Neuronal stem cell (in vitro differentiated cells): ENCODE measurements around the gene MLKL.

Source experiments
- DNase-seq: peaks from one replicate; pipeline ENCODE4 v3.0.0-alpha.2; 2013; ENCODE audit warnings: low spot score
- H2AFZ ChIP-seq: one replicate; pipeline ENCODE4 v1.6.1; 2013; ENCODE audit warnings: mild to moderate bottlenecking, low read length, inconsistent platforms
- H2AK5ac ChIP-seq: 2 replicates; pipeline ENCODE4 v1.6.1; 2013; ENCODE audit warnings: low read depth, mild to moderate bottlenecking, inconsistent platforms, low read length, moderate library complexity, mixed read lengths
- H2BK120ac ChIP-seq: 2 replicates; pipeline ENCODE4 v1.6.1; 2013; ENCODE audit warnings: low read depth, mild to moderate bottlenecking, inconsistent platforms, low read length, moderate library complexity, mixed read lengths
- H2BK12ac ChIP-seq: one replicate; pipeline ENCODE4 v1.6.1; 2013; ENCODE audit warnings: low read length, inconsistent platforms
- H2BK15ac ChIP-seq: 2 replicates; pipeline ENCODE4 v1.6.1; 2013; ENCODE audit warnings: mild to moderate bottlenecking, low read length, inconsistent platforms, mixed read lengths
- H2BK5ac ChIP-seq: one replicate; pipeline ENCODE4 v1.6.1; 2013; ENCODE audit warnings: inconsistent platforms, mild to moderate bottlenecking, low read length, moderate library complexity
- H3K14ac ChIP-seq: one replicate; pipeline ENCODE4 v1.6.1; 2013; ENCODE audit warnings: low read length, inconsistent platforms
- H3K18ac ChIP-seq: 2 replicates; pipeline ENCODE4 v1.6.1; 2013; ENCODE audit warnings: low read length, inconsistent platforms
- H3K23ac ChIP-seq: 2 replicates; pipeline ENCODE4 v1.6.1; 2013; ENCODE audit warnings: low read depth, mild to moderate bottlenecking, mixed read lengths, low read length, inconsistent platforms; ENCODE audit not compliant: poor library complexity
- H3K27ac ChIP-seq: replicated peaks from 3 replicates; pipeline ENCODE4 v1.5.1; 2013; ENCODE audit warnings: low read length, inconsistent platforms
- H3K27me3 ChIP-seq, 3 experiments: 2 replicates each; pipeline ENCODE4 v1.6.1; 2013; ENCODE audit warnings: low read length in 3 of 3, mild to moderate bottlenecking in 2 of 3, inconsistent platforms in 1 of 3, low read depth in 1 of 3, mixed read lengths in 1 of 3, moderate library complexity in 1 of 3; ENCODE audit not compliant: control insufficient read depth in 3 of 3, insufficient read depth in 3 of 3
- H3K36me3 ChIP-seq, 2 donors: replicated peaks in 1 of 2; 2 replicates each; pipeline ENCODE4 v1.6.1; 2013; ENCODE audit warnings: low read length in 2 of 2; ENCODE audit not compliant: control insufficient read depth in 2 of 2, insufficient read depth in 2 of 2
- H3K4ac ChIP-seq: 2 replicates; pipeline ENCODE4 v1.6.1; 2013; ENCODE audit warnings: inconsistent platforms, mild to moderate bottlenecking, low read length, moderate library complexity
- H3K4me1 ChIP-seq, 2 donors: 1 replicate in 1 of 2; 2 replicates in 1 of 2; pipeline ENCODE4 v1.6.1; 2013; ENCODE audit warnings: low read length in 2 of 2, low read depth in 1 of 2; ENCODE audit not compliant: control insufficient read depth in 2 of 2, insufficient read depth in 1 of 2
- H3K4me2 ChIP-seq: one replicate; pipeline ENCODE4 v1.6.1; 2013; ENCODE audit warnings: mild to moderate bottlenecking, low read length, inconsistent platforms; ENCODE audit not compliant: insufficient read depth, poor library complexity, severe bottlenecking
- H3K4me3 ChIP-seq, 2 donors: 2 replicates each; pipeline ENCODE4 v1.5.1; 2013; ENCODE audit warnings: low read length in 2 of 2, mild to moderate bottlenecking in 2 of 2, inconsistent platforms in 1 of 2, moderate library complexity in 1 of 2
- H3K79me1 ChIP-seq: one replicate; pipeline ENCODE4 v1.6.1; 2013; ENCODE audit warnings: low read depth, mild to moderate bottlenecking, inconsistent platforms, low read length, moderate library complexity
- H3K9ac ChIP-seq: one replicate; pipeline ENCODE4 v1.6.1; 2013; ENCODE audit warnings: mild to moderate bottlenecking, low read depth, low read length, inconsistent platforms; ENCODE audit not compliant: poor library complexity
- H3K9me3 ChIP-seq, 2 donors: replicated peaks in 1 of 2; 2 replicates each; pipeline versions ENCODE3 to v1.6.1; 2013; ENCODE audit warnings: low read length in 2 of 2, mild to moderate bottlenecking in 2 of 2, inconsistent platforms in 1 of 2, low read depth in 1 of 2, mixed read lengths in 1 of 2, moderate library complexity in 1 of 2; ENCODE audit not compliant: control insufficient read depth in 2 of 2, insufficient read depth in 1 of 2
- H4K8ac ChIP-seq: one replicate; pipeline ENCODE4 v1.6.1; 2013; ENCODE audit warnings: low read depth, mild to moderate bottlenecking, inconsistent platforms, low read length, moderate library complexity
- H4K91ac ChIP-seq: one replicate; pipeline ENCODE4 v1.6.1; 2013; ENCODE audit warnings: low read length, low read depth, mild to moderate bottlenecking, inconsistent platforms; ENCODE audit not compliant: poor library complexity
- WGBS, 2 donors: extraction: QIAGEN DNeasy Blood & Tissue Kit; methylation state at CpG; one replicate each; pipeline ENCODE4 v1.1.7; 2013; ENCODE audit warnings: missing lambda C conversion rate in 2 of 2, mixed read lengths in 1 of 2; ENCODE audit not compliant: insufficient read length in 2 of 2, insufficient replicate concordance in 1 of 2; ENCODE audit errors: extremely low coverage in 2 of 2; 5-methylcytosine and 5-hydroxymethylcytosine counted together

The MLKL gene

GRCh38 chr16:74736531-74737157 is 36.0 kb upstream of the MLKL start:
- Histone ChIP-seq H2BK15ac (peak overlapping the region; percentile 76), H3K18ac (peak overlapping the region; percentile 82), H3K14ac (no peak overlapping the region), H3K9me3 (no peaks in the 10 kb centered on the region), H3K27ac (no peak overlapping the region), H2BK12ac (peak overlapping the region; percentile 50), H2BK120ac (peak overlapping the region; percentile 57), H2AK5ac (peak overlapping the region; percentile 91), H4K8ac (no peak overlapping the region), H3K36me3 (no peaks in the 10 kb centered on the region), H3K4me2 (no peak overlapping the region), H2BK5ac (no peak overlapping the region), H3K4ac (no peak overlapping the region), H3K4me1 (peaks cover 13 to 36% of the 10 kb centered on the region in 2 donors), H3K4me3 (no peak overlapping the region), H3K27me3 (peaks cover 0 to 32% (median 0%) of the 10 kb centered on the region in 3 experiments), H2AFZ (no peak overlapping the region), H3K23ac (peak overlapping the region; percentile 69), H4K91ac (no peak overlapping the region), H3K9ac (no peak overlapping the region), H3K79me1 (no peaks in the 10 kb centered on the region)
- WGBS, 2 donors, result no CpG with 5 or more reads among the region's 9 CpGs
- DNase-seq, result no peak

DNA sequence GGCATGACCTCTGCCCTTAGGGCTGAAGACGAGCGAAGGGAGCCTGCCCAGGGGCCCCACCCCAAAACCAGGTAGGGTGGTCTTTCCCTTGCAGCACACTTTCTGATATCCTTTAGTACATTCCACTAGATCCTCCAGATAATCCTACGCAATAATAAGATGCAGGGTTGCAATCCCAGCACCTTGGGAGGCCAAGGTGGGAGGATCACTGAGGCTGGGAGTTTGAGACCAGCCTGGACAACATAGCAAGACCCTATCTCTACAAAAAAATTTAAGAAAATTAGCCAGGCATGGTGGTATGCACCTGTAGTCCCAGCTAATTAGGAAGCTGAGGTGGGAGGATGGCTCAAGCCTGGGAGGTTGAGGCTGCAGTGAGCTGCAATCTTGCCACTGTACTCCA is 34.9 kb upstream of the MLKL start:
- Histone ChIP-seq H3K23ac (no peak overlapping the region), H3K27me3 (peaks cover 0 to 32% (median 0%) of the 10 kb centered on the region in 3 experiments), H3K36me3 (no peaks in the 10 kb centered on the region), H2AFZ (no peak overlapping the region), H3K4me3 (no peak overlapping the region), H3K79me1 (no peaks in the 10 kb centered on the region), H3K18ac (no peak overlapping the region), H3K4me1 (peaks cover 13 to 36% of the 10 kb centered on the region in 2 donors), H4K91ac (no peak overlapping the region), H3K4ac (no peak overlapping the region), H3K9me3 (no peaks in the 10 kb centered on the region), H2BK5ac (no peak overlapping the region), H2BK12ac (no peak overlapping the region), H2BK15ac (no peak overlapping the region), H3K27ac (no peak overlapping the region), H3K14ac (no peak overlapping the region), H4K8ac (no peak overlapping the region), H2AK5ac (no peak overlapping the region), H3K9ac (no peak overlapping the region), H2BK120ac (peak overlapping the region; percentile 3), H3K4me2 (no peak overlapping the region)
- no CpG with 5 or more reads among the region's 3 CpGs for WGBS, 2 donors
- no peak for DNase-seq

DNA sequence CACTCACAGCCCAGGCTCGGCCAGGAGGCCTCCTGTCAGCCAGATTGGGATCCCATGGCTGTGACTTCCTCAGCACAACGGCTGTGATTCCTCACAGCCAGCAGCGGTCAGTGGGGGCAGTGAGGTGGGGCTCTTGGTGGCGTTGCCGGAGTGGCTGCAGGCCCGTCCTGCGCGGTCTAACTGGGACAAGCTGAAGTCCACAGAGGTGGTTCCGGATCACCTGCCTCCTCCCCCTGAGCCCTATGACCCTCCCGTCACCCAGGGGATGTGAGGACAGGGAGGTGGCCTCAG is 34.4 kb upstream of the MLKL start:
- Histone ChIP-seq H2BK12ac (no peak overlapping the region), H3K4ac (peak overlapping the region; percentile 1), H3K18ac (peak overlapping the region; percentile 92), H2BK5ac (peak overlapping the region; percentile 76), H3K27me3 (peaks cover 0 to 32% (median 0%) of the 10 kb centered on the region in 3 experiments), H3K4me1 (peaks cover 14 to 38% of the 10 kb centered on the region in 2 donors), H3K27ac (no peak overlapping the region), H3K14ac (peak overlapping the region; percentile 32), H4K91ac (peak overlapping the region; percentile 61), H3K79me1 (no peaks in the 10 kb centered on the region), H3K4me2 (peak overlapping the region; percentile 21), H2AFZ (peak overlapping the region; percentile 62), H2AK5ac (peak overlapping the region; percentile 73), H3K23ac (no peak overlapping the region), H4K8ac (no peak overlapping the region), H2BK15ac (peak overlapping the region; percentile 88), H3K9ac (no peak overlapping the region), H3K4me3 (no peak overlapping the region), H3K9me3 (no peaks in the 10 kb centered on the region), H3K36me3 (no peaks in the 10 kb centered on the region), H2BK120ac (peak overlapping the region; percentile 13)
- DNase-seq, result no peak
- WGBS, 2 donors, result no CpG with 5 or more reads among the region's 10 CpGs

DNA sequence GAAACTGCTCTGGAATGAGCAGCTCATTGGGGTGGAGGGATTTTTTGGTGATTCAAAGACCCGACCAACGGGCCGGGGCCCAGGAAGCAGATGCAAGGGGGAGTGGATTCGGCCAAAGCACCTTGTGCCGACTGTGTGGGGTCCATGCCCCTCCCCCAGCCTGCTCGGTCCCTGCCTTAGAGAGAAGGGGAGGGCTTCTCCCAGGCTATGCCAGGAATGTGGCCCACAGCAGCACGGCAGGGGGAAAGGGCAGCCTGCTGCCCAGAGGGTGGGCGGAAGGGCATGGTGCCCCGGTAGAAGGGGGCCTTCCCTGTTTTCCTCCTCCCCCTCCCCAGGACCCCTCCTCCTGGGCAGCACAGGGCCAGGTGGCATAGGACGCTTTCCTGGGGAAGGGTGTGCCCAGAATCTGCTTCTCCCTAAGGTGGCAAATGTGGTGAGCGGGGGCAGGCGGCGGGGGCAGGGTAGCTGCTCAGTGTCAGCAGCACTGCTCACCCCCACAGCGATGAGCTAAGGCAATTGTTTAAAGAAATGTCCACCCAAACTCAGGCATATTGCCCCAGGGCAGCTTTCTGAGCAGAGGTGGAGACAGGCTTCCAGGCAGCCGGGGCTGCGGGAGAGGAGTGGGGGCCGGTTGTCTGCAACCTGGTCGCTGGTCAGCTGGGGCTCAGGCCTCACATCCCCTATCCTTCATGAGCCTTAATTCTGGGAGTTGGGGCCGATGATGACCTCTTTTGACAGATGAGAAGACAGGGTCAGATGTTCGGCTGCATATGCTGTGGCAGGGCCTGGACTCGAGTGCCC is 33.9 kb upstream of the MLKL start:
- DNase-seq, result peak; percentile 40
- no peak overlapping the region for H3K4ac ChIP-seq

More for the DNA sequence above, 33.9 kb upstream of the MLKL start:
- Histone ChIP-seq H3K23ac (peak overlapping the region; percentile 1), H2BK5ac (peak overlapping the region; percentile 76), H3K9me3 (no peaks in the 10 kb centered on the region), H2BK12ac (no peak overlapping the region), H2BK15ac (peak overlapping the region; percentile 88), H2BK120ac (peak overlapping the region; percentile 35), H3K27ac (no peak overlapping the region), H2AK5ac (peak overlapping the region; percentile 96), H3K79me1 (no peaks in the 10 kb centered on the region), H4K91ac (peak overlapping the region; percentile 94), H3K36me3 (no peaks in the 10 kb centered on the region), H4K8ac (peak overlapping the region; percentile 29), H3K4me1 (peaks cover 20 to 43% of the 10 kb centered on the region in 2 donors), H3K27me3 (peaks cover 0 to 32% (median 0%) of the 10 kb centered on the region in 3 experiments), H2AFZ (peak overlapping the region; percentile 62), H3K18ac (peak overlapping the region; percentile 92), H3K4me3 (no peak overlapping the region), H3K9ac (peak overlapping the region; percentile 25), H3K4me2 (peak overlapping the region; percentile 21), H3K14ac (peak overlapping the region; percentile 32)
- WGBS, 2 donors, result no CpG with 5 or more reads among the region's 21 CpGs
